GM19397 (cell line): ENCODE data around the gene RNF175.

Source experiments
- ATAC-seq: cut with Tn5 transposase; IDR thresholded peaks from one replicate; pipeline ENCODE4 v1.9.1; 2021; ENCODE audit warnings: mild to moderate bottlenecking, moderate library complexity; ENCODE audit not compliant: unreplicated experiment

RNF175 gene

DNA sequence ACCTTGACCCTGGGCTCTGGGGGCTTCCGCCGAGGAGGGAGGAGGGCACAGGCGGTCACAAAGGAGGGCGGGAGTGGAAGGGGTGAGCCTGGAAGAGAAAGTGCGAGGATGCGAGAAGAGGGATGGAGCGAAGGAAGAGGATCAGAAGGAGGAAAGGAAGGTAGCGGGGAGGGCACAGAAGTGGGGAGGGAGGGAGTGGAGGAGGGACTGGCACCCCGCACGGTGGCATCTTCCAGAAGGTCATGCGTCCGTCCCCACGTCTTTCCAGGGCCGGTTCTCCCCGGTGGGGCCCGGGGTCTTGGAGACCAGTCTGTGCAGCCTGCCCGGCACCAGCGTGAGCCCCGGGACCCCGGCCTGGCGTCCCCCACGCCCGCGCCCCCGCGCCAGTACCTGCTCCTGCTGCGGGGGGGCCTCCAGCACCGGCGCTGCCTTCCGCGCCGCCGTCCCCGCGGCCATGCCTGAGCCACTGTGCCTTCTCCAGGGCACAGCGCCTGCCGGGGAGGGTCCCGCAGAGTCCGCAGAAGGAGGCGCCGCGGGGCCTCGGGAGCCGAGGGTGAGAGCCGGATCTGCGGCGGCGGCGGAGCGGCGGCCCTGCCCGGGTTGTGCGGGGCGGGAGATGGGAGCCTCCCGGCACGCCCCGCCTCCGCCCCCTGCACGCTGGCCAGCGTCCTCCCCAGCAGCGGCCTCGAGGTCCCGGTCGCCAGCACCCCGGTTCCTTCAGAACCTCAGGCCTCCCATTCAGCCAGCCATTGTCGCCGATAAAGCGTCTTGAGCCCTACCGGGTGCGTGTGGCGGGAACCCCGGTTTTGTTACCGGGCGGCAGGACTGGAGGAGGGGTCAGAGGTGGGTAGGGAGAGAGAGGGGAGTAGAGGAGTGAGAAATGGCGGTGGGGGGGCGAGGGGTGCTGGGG, at the start of gene RNF175:
Gene RNF175, minus strand, starts transcription at position 618 of the 910 bp plus-strand sequence. Its CDS starts 162 bp downstream, at position 456.
- ATAC-seq: no peak

GRCh38 chr4:153809307-153809706, 49.5 kb upstream of the RNF175 start:
- no peak for ATAC-seq

DNA sequence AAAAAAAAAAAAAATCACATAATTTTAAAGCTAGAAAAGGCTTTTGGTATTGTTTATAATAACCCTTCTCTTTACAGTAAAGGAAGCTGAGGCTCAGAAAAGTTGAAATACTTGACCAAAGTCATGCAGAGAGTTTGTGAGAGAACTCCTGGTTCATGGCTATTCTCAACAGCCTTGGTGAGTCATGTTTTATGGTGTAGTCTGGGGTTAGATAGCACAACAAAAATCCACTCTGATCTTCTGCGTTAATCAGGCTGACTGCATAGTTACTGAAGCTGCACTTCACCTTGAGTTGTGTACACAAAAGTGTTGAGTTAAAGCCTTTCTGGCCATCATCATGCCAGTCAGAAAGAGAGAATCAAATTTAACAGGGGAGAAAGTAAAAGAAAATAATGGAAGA, 48.4 kb upstream of the RNF175 start:
- no peak for ATAC-seq

GRCh38 chr4:153806073-153806472, 46.2 kb upstream of the RNF175 start:
- ATAC-seq: no peak

DNA sequence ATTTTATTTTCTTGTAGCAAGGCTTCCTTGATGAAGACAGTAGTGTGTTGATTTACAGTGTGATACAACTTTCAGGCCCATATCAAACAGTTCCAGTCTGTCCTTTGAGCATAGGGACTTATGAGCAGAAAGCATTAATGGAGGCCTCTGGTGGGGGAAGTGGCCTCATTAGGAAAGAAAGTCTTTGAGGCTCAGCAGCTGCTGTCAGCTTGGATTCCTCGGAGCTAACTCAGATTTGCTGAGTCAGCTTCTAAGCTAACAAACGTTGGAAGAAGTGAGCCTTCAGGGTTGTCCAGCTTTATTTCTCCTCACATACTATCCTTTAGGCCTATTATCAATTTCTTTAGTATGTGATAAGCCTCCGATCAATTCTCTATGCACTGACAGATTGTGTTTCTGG, 44.9 kb upstream of the RNF175 start:
- ATAC-seq: no peak

DNA sequence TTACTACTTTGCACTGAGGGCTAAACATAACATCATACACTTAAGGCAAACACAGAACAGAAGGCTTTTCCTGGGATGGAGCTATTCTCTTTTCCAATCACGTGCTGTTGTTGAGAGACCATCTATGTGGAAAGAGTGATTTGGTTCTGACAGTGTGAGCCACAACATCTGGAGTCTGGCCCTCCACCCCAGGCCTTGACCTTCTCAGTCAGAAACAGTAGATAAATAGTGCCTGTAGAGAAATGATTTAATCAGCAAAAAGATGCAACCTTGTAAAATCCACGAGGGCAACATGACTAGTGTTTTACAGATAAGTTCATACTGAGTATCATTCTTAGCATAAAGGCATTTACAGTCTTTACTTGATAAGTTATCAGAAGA, 39.9 kb upstream of the RNF175 start:
- ATAC-seq: no peak

DNA sequence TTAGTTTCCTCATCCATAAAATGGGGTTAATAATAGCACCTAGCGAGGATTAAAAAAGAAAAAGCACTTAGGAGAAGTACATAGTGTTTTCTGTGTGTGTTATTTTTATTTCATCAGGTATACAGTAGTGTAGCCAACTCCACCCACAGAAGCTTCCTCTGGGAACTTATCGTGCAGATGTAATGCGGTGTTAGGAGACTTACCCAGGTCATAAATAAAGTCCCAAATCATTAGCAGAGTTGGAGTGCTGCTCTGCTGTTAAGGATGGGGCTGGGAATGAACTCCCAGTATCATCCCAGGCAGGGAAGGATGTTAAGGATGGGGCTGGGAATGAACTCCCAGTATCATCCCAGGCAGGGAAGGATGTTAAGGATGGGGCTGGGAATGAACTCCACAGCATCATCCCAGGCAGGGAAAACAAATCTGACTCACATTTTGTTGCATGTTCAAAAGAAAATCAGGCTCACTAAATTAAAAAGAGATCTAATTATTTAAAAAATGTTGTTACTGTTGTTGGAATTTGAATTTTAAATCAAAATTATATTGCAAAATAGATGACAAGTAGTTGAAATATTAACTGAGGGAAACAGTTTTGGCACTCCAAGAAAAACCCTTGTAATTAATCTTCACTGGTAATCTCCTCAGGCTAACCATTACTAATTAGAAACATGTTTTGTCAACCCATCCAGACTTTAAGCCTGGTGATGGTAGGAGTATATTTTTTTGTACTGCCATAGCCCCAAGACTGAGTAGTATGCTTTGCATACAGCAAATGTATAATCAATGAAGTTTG, 39.3 kb upstream of the RNF175 start:
- ATAC-seq: no peak

DNA sequence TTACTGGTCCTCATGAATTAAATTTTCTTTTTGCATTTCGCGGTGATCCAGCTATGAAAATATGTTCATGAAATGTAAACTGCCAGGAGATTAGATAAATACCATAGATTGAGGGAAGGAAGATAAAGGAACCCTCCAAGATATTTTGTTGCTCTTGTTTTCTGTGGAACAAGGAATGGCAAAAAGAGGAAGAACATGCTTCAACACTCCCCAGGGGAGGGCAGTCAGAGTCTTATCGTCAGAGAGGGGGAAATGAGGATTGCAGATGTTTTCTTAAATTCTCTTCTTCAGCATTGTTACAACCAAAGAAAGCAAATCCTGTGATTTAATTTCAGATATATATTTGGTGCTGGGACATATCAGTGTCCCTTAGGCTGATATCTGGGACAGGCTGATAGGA, 38.6 kb upstream of the RNF175 start:
- ATAC-seq: no peak

DNA sequence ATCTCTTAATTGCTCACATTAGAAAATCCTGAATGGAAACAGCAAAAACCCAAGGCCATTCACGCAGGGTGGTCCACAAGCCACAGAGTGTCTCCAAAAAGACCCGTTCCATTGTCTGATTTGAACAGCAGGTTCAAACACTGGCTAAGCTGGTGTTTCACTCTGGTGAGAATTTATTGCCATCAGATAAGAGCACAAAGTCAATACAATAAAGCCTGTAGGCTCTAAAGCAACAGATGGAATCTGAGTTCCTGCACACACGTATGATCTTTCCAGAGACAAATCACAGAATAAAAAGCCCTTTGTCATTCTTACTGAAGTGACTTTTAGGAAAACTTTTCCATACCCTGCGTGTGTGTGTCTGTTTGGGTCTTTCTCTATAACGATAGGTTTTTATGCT, 34.2 kb upstream of the RNF175 start:
- no peak for ATAC-seq

- ATAC-seq: no peak
These were observed 32.9 kb upstream of the RNF175 start for GRCh38 chr4:153792618-153793247.

DNA sequence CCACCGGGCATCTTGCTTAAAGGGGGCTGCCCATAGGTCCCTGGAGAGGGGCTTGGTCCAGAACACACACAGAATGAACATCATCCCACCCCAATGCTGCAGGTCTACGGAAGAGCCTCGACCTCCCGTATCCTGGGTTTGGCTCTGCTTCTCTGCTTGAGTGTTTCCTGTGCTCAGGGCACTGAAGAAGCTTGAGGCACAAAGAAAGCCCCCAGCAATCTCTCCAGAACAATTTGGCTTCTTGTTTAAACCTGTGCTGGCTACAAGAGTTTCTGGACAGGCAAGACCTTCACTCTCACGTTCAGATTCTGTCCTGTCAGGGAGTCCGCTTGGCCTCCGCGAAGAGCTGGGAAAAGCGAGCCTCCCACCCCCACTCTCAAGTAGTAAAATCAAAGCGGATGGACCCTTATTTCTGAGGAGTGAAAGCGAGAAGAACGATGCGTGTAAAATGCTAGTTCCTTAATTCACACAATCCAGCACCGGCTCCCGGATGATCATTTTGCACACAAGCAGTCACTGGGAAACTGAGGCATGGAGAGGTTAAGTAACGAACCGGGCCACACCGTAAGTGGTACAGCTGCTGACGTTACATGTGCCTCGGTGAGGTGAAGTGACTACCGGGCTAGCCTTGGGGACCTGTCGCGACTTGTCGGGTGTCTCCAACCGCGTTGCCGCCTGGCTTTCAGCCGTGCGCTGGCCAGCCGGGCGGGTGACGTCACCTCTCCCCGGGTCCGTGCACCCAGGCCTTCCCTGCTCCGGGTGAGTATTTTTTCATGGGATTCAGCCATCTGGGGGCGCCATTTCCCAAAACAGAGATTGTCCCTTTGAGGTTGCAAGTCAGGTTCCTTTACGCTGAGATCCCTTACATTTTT, 32.2 kb upstream of the RNF175 start:
- no peak for ATAC-seq

GRCh38 chr4:153790962-153791551, 31.2 kb upstream of the RNF175 start:
- no peak for ATAC-seq

- no peak for ATAC-seq
These were observed 30.7 kb upstream of the RNF175 start for GRCh38 chr4:153790500-153790865.

DNA sequence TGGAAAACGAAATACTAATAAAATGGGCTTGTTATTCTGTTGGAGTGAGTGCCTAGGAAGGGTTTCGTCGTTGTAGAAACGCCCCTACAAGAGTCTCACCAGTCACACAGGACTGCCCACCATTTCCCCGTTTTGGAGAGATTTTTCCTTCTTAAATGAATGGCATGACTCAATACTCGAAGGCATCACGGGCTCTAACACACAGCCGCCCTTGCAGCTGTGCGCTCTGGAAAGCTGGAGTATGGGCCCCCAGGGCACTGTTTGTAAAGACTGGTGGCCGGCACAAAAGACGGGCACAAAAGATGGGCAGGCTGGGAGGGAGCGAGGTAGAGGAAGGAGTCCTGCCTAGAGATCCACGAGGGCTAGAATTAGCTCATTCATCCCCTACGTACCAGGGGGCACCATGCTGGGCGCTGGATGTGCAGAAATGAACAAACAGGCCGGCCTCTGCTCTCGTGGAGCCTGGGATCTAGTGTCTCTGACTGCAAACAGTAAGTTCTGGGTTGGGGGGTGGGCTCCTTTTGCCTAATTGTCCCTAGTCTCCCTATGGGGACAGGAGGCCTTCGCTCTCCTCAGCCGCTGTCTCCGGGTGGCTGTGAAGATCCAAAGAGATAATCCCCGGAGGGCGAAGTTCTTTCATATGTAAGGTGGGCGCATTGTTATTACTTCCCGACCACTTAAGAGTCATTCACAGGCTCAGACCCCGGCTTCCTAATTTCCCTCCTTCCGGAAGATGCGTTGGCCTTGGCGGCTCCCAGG, 30.1 kb upstream of the RNF175 start:
- no peak for ATAC-seq

DNA sequence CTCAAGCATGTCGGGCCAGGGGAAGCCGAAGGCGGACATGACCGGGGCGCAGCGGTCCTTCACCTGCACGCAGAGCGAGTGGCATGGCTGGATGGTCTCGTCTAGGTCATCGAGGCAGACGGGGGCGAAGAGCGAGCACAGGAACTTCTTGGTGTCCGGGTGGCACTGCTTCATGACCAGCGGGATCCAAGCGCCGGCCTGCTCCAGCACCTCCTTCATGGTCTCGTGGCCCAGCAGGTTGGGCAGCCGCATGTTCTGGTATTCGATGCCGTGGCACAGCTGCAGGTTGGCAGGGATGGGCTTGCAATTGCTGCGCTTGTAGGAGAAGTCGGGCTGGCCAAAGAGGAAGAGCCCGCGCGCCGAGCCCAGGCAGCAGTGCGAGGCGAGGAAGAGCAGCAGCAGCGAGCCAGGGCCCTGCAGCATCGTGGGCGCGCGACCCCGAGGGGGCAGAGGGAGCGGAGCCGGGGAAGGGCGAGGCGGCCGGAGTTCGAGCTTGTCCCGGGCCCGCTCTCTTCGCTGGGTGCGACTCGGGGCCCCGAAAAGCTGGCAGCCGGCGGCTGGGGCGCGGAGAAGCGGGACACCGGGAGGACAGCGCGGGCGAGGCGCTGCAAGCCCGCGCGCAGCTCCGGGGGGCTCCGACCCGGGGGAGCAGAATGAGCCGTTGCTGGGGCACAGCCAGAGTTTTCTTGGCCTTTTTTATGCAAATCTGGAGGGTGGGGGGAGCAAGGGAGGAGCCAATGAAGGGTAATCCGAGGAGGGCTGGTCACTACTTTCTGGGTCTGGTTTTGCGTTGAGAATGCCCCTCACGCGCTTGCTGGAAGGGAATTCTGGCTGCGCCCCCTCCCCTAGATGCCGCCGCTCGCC, 28.8 kb upstream of the RNF175 start, which contains the start of gene SFRP2:
Gene SFRP2, minus strand, starts transcription at position 671 of the 864 bp plus-strand sequence. Its CDS starts 248 bp downstream, at position 423.
- ATAC-seq: no peak

DNA sequence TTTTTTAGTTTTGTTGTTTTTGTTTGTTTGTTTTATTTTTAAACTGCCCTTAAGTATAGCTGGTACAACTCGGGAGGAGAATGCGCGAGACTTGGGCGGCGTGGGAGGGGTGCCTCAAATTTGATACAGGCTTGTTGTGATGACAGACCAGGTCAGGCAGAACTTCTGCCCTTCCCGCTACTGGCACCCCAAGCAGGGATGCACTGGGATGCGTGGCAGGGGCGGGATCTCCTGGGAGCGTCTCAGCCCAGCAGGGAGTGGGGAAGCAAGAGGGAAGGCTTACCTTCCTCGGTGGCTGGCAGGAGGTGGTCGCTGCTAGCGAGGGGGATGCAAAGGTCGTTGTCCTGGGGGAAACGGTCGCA, 28.2 kb upstream of the RNF175 start:
- ATAC-seq: no peak

- no peak for ATAC-seq
These were observed 27.8 kb upstream of the RNF175 start for GRCh38 chr4:153787575-153787974.

GRCh38 chr4:153787061-153787560, 27.3 kb upstream of the RNF175 start:
- ATAC-seq: no peak
